NCI-H526 treated with DMSO at 0.1 percent for 48 hours (cell line): ENCODE measurements around the gene UBR7.

Source experiments
- DNase-seq: peaks from one replicate; lab custom pipeline; 2025; lab: John Stamatoyannopoulos, UW

UBR7 gene

DNA sequence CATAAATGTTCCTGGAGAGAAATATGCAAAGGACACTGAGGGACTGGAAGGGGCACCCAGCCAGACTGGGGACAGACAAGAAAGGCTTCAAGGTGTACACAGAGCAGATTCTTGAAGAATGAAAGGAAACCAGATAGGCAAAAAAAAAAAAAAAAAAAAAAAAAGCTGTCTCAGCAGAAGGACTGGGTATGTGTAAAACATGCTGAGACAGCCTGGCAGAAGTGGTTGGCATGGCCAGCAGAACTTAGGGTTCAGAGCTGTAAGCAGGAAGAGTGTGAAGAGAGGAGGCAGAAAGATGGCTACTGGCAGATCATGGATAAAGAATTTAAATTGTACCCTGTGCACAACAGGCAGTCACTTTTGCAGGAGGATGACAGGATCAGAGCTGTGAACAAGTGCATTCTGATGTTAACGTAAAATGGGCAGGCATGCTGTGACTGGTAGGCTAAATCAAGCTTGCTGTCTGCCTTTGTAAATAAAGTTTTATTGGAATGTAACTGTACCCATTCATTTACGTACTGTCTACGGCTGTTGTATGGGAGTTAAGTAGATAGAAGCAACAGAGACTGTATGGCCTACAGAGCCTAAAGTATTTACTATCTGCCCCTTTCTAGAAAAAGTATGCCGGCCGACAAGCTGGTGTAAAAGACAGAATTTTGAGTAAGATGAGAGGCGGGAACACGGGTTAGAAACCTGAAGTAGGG is 42.2 kb downstream of the UBR7 start:
- no peak for DNase-seq

DNA sequence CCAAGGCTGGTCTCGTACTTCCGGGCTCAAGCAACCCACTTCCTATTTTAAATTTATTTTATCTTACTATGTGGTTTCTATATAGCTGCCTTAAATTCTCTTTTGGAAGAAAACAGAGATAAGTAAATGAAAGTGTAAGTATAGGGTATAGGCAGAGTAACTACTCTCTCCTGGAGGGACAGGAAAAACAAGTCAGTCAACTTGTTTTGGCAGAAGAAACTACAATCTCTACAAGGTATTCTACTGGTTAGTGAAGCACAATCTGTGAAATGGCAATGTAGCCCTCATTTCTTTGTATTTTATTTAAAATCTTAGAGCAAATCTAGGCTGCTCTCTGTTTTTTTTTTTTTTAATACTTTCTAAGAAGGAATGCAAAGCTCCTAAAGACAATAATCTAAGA is 55.4 kb downstream of the UBR7 start:
- no peak for DNase-seq

DNA sequence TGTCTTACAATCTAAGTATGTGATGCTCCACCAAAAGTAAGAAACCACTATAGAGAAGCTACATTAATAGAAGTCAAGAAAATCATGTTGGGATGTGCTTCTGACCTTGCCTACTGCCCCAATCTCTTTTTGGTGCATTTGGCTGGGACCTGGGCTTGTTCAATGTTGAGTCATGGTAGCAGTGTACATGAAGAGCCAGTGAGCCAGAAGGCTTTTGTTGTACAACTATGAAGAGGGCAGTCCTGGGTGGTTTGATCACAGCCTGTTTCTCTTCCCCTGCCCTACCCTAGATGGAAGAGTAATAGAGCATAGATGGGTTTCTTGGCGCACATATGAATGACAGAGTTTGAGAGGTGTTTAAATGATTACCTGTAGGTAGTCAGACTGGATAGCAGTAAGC is 56.4 kb downstream of the UBR7 start:
- no peak for DNase-seq

DNA sequence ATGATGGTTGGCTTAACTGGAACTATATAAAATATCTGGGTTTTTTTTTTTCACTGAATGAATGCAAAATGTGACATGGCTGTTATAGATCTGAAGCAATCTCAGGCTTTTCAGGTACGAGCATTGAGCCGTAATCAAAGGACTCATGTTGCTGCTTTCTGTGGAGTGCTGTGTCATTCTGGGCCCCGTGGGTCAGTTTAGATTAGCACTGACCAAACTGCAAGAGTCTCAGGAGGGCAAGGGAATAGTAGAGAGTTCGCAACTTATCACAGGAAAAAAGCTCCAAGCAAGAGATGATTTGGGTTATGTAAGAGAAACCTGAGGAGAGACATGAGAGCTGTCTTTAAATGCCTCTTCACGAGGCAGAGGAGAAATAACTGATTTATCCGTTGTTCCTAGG is 59.1 kb downstream of the UBR7 start:
- DNase-seq: no peak

DNA sequence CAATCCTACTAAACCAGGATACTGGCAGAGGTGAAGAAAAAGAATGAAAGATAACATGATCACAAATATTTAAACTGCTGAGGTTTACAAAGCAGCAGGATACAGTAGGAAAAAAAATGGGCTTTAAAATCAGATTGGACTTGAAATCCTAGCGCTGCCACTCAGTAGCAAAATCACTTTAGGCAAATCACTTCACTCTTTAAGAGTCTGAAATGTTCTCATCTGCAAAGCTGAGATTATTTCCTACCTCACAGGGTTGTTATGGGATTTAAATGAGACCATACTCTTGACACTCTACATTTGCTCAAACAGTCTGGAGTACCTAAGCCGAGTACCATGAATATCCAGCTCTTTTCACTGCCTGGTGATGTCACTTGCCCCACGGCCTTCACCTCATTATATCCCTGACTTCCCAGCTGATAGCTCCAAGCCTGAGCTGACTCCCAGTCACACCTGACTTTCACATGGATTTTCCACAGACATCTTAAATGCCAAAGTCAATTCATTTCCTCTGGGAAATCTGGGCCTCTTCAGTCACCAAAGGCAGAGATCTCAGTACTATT is 60.2 kb downstream of the UBR7 start:
- DNase-seq: no peak

DNA sequence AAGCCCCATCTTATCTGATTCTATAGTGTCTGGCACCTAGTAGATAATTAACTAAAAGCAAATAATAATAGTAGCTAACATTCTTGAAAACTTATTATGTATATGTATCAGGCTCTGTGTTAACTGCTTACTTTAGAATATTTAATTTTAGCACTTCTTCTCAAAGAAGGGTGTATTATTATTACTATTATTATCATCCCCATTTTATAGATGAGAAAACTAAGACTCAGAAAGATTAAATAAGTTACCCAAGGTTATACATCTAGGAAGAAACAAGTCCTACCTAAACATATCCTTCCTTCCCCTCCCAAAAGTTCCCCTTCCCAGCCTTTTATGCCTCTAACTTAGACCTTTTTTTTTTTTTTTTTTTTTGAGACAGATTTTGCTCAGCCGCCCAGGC is 61.4 kb downstream of the UBR7 start:
- DNase-seq: no peak

DNA sequence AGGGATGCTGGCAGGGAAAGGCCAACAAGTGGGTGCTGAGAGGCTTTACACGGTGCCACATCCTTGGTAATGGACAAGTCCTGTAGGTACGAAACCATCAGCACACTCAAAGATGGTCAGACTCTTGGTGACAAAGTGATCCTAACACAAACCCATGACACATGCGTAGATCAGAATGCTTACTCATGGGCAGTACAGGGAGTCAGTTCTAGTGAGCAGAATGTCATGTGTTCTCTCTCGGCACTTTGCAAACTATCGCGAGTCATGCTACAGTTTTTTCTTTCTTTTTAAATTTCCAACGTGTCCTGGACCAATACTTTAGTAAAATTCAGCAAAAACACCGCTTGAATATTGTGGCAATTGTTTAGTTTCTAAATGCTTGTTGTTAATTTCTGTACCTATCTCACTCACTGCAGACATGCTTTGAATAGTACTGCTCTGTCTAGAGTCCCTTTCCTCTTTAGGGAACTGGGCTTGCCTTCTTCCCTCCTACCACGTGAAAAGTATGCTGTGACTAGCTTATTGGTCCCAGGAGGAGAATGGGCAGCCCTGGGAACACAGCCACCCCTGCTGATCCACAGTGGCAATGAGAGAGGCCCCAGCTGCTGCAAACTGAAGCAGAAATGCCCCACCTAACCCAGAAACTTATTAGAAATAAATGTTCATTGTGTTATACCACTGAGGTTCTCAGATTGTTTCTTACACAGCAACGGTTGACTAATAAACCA is 62.4 kb downstream of the UBR7 start:
- no peak for DNase-seq

DNA sequence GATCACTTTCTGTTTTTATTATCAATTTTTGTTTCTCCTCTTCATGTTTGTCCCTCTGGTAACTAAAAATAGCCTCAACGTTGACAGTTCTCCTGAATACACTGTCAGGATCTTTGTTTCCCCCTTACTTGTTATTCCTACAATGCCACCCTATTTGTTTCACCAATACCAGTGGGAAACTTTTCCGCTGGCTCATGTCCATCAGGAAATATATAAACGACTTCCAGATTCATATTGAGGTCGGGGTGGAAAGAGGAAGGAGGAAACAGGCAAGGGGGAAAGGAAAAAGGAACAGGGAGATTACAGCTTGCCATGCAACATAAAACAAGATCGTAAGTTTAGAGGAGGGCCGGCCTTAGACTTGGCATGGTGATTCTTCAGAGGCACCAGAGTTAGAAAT is 64.1 kb downstream of the UBR7 start:
- no peak for DNase-seq

DNA sequence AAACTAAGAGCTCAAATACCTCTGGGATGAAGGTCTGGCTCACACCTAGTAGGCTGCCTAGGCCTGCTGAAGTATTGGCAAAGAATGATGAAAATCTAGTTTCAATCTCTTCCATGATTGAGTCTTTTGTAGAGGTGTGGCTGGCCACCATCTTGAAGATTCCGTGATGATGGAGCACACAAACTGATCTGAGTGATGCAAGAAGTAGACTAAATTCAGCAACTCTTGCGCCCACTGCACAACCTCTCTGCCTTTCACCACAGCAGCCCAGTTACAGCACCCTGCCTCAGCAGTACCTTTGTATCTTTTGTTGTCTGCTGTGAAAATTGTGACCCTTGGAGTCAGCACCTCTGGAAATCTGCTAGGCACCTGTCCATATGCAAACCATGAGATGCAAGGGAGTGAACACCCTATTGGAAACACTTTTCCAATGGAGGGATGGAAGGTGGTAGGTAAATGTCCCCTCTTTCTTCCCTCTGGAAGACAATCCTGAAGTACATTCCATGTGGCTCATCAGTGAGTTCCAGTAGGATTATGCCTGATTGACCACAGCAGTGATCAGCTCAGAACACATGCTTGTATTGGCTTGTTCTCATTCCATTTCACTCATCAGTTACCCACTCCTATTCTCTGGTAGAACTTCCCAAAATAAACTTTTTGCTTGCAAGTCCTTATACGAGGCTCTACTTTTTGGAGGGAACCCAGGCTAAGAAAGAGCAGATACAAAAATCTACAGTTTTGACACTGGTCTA is 67.2 kb downstream of the UBR7 start:
- no peak for DNase-seq

DNA sequence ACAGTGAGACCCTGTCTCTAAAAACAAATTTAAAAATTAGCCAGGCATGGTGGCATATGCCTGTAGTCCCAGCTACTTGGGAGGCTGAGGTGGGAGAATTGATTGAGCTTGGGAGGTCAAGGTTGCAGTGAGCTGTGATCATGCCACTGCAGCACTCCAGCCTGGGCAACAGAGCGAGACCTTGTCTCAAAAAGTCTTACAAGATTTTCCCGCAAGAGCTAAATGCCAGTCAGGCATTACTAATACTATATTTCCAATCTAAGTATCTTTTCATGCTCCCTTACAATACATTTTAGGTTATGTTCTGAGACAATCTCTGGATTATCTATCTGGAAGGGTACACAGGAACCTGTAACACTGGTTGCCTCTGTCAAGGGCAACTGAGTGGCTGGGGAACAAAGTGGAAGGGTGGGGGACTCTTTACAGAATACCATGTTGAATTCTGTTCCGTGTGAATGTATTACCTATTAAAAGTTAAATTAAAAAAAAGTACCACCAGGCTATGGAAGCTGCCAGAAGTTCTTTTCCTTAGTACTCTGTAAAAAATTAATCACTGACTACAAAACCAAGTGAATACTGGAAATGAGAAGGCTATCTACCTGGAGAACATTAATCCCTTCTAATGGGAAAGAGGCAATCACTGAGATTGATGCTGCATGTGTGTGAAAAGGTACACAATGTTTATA is 69.1 kb downstream of the UBR7 start:
- no peak for DNase-seq
